ENCODE measurements around the gene GPC3. TPM values are rescaled to one million over a fixed set of nuclear protein-coding genes. Genes with fewer than 3 reads are reported as not detected.

Gene GPC3
- total and polyA plus RNA-seq, 5 donors from 2014 or later = 0.34 to 0.93 (median 0.44) TPM; not detected in 2

DNA sequence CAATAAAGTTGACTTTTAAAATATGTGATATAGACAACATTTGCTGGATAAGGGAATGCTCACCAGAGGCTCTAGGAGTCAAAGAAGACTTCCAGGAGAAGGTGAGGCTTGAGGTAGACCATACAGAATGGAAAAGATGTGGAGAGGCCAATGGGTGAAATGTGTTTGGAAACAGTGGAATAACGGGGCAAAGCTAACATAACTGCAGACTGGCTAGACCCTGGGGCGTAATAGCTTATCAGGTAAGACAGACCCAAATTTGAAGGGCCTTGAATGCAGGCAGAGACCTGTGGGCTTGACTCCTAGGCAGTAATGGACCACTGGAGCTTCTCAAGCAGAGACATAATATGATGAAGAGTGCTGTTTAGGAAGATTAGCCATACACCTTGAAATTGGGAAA is 25.4 kb downstream of the GPC3 start:
- Mint-ChIP-seq H3K36me3 (no peaks in the 10 kb centered on the region), H3K27ac (no peak overlapping the region), H3K4me1 (no peaks in the 10 kb centered on the region), H3K9me3 (peaks cover 0 to 2% (median 0%) of the 10 kb centered on the region in 7 donors), H3K4me3 (no peak overlapping the region), H3K27me3 (no peaks in the 10 kb centered on the region)
- Histone ChIP-seq H3K4me1 (ENCODE audit: control insufficient read depth, insufficient read depth, low read length, poor library complexity, severe bottlenecking) (no peaks in the 10 kb centered on the region), H3K4me3 (ENCODE audit: low read depth, low read length) (no peak overlapping the region), H3K9me3 (ENCODE audit: control insufficient read depth in 2 of 2, low read length in 2 of 2) (no peaks in the 10 kb centered on the region), H3K27me3 (ENCODE audit: control insufficient read depth, insufficient read depth, low read length) (no peaks in the 10 kb centered on the region), H3K36me3 (ENCODE audit: control insufficient read depth, insufficient read depth, low read length) (no peaks in the 10 kb centered on the region), H3K27ac (ENCODE audit: insufficient read depth, low read length, poor library complexity, severe bottlenecking) (no peak overlapping the region)
- ATAC-seq (ENCODE audit: low read depth in 2 of 2) (no peak), DNase-seq (no peak)

- Mint-ChIP-seq H3K4me3 (no peak overlapping the region), H3K27me3 (no peaks in the 10 kb centered on the region)
These were observed 26.3 kb downstream of the GPC3 start for GRCh38 chrX:133958997-133959688.

DNA sequence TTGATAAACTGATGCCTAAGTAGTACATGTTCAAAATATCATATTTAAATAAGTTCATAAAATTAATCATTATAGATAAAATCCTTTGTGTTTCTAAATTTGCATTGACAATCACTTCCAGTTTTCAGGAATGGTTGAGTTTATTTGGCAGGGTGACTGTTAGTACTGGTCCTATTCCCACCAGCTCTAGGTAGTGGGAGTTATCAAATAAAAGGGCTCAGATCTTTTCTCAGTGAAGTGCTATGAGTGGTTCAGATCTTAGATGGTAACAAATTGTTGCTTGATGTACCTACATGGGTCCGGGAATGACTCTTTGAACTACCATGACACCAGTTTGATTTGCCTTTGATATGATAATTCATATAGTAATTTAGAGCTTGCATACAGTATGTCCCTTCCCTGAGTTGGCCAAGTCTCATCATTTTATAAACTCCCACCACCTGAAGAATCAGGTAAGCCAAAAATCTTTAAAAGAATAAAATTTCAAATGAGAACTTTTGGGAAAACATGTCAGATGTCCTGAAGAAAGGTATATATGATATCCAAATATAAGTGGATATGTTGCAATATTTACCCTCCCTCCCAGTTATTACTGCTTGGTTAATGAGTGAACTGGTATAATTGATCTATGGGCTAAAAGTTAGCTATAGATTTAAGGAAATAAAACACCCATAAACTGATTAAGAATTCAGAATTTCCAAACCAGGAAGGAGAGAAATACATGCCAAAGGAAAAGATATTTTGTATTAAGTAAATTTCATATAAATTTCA is 28.6 kb downstream of the GPC3 start:
- H3K27me3 ChIP-seq (ENCODE audit: control insufficient read depth, insufficient read depth, low read length) = no peaks in the 10 kb centered on the region
- Mint-ChIP-seq H3K36me3 (no peaks in the 10 kb centered on the region), H3K4me1 (no peaks in the 10 kb centered on the region), H3K27ac (no peak overlapping the region), H3K9me3 (peaks cover 0 to 3% (median 0%) of the 10 kb centered on the region in 7 donors), H3K4me3 (no peak overlapping the region), H3K27me3 (peaks cover 4% of the 10 kb centered on the region)
- ATAC-seq (ENCODE audit: low read depth in 2 of 2) (no peak), DNase-seq (no peak)
- no peaks in the 10 kb centered on the region for H3K9me3 ChIP-seq (ENCODE audit: control insufficient read depth in 2 of 2, low read length in 2 of 2)
- H3K36me3 ChIP-seq (ENCODE audit: control insufficient read depth, insufficient read depth, low read length) = no peaks in the 10 kb centered on the region
- no peak overlapping the region for H3K4me3 ChIP-seq (ENCODE audit: low read depth, low read length)
- no peaks in the 10 kb centered on the region for H3K4me1 ChIP-seq (ENCODE audit: control insufficient read depth, insufficient read depth, low read length, poor library complexity, severe bottlenecking)
- H3K27ac ChIP-seq (ENCODE audit: insufficient read depth, low read length, poor library complexity, severe bottlenecking) = no peak overlapping the region

More at GRCh38 chrX:133958997-133959688, 26.3 kb downstream of the GPC3 start:
- no peaks in the 10 kb centered on the region for H3K27me3 ChIP-seq (ENCODE audit: control insufficient read depth, insufficient read depth, low read length)
- Mint-ChIP-seq H3K9me3 (peaks cover 0 to 2% (median 0%) of the 10 kb centered on the region in 7 donors), H3K4me1 (no peaks in the 10 kb centered on the region), H3K36me3 (no peaks in the 10 kb centered on the region), H3K27ac (no peak overlapping the region)
- no peaks in the 10 kb centered on the region for H3K36me3 ChIP-seq (ENCODE audit: control insufficient read depth, insufficient read depth, low read length)
- no peaks in the 10 kb centered on the region for H3K9me3 ChIP-seq (ENCODE audit: control insufficient read depth in 2 of 2, low read length in 2 of 2)
- no peak overlapping the region for H3K4me3 ChIP-seq (ENCODE audit: low read depth, low read length)
- ATAC-seq (ENCODE audit: low read depth in 2 of 2) (no peak), DNase-seq (no peak)
- H3K27ac ChIP-seq (ENCODE audit: insufficient read depth, low read length, poor library complexity, severe bottlenecking) = no peak overlapping the region
- H3K4me1 ChIP-seq (ENCODE audit: control insufficient read depth, insufficient read depth, low read length, poor library complexity, severe bottlenecking) = no peaks in the 10 kb centered on the region

DNA sequence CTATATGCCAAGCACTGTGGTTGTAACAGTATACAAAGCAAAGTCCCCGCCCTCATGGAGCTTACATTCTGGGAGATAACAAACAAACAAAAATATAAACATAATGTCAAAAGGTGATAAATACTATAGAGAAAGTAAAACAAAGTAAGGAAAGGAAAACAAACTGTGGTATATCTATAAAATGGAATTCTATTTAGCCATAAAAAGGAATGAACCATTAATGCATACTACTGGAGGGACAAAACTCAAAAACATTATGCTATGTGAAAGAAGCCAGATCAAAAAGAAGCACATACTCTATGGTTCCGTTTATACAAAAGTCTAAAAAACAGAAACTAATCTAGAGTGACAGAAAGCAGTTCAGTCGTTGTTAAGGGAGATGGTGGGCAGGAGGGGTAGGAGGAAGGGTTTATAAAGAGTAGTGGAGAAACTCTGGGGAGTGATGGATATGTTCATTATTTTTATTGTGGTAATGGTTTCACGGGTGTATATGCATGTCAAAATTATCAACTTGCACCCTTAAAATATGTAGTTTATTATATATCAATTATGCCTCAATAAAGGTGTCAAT is 31.5 kb downstream of the GPC3 start:
- no peak for ATAC-seq (ENCODE audit: low read depth in 2 of 2)
- Histone ChIP-seq H3K4me1 (ENCODE audit: control insufficient read depth, insufficient read depth, low read length, poor library complexity, severe bottlenecking) (no peaks in the 10 kb centered on the region), H3K27ac (ENCODE audit: insufficient read depth, low read length, poor library complexity, severe bottlenecking) (no peak overlapping the region), H3K9me3 (ENCODE audit: control insufficient read depth in 2 of 2, low read length in 2 of 2) (no peaks in the 10 kb centered on the region), H3K4me3 (ENCODE audit: low read depth, low read length) (no peak overlapping the region), H3K36me3 (ENCODE audit: control insufficient read depth, insufficient read depth, low read length) (no peaks in the 10 kb centered on the region), H3K27me3 (ENCODE audit: control insufficient read depth, insufficient read depth, low read length) (no peaks in the 10 kb centered on the region)
- Mint-ChIP-seq H3K27ac (no peak overlapping the region), H3K9me3 (peaks cover 0 to 3% (median 0%) of the 10 kb centered on the region in 7 donors), H3K27me3 (peaks cover 4% of the 10 kb centered on the region), H3K36me3 (no peaks in the 10 kb centered on the region), H3K4me1 (no peaks in the 10 kb centered on the region), H3K4me3 (no peak overlapping the region)
- DNase-seq = no peak

DNA sequence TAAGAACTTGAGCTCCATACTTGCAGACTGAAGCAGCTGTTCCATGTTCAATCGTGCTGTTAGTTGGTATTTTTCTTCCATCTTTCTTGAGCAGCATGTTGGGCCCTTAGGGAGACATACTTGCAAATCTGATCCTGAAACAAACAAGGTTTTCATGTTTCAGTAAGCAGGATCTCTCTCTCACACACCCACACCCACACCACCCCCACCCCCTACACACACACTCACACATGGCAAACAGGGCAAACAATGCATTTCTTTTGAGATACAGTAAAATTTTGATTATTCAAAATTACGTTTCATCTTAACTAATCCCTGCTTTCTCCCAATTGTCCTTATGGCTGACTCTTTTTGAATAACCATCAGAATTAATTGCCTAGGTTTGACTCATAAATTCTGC is 32.3 kb downstream of the GPC3 start:
- no peak overlapping the region for H3K4me3 Mint-ChIP-seq

DNA sequence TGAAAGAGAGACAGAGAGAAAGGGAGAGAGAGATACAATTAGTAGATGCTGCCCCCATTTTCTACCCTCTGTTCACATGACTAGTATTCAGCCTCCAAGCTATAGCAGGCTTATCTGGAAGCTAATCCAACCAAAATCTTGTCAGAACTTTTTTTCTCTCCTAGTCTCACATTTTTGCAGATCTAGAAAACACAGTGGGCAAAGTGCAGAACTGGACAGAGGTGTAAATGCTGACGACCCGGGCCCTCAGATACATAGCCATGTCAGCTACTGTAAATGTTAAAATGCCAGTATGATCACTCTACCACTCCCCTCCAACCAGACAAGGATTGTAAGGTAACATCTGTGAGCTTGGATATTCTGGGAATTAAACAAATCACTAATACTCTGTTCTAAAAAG is 34.3 kb downstream of the GPC3 start:
- Mint-ChIP-seq H3K4me3 (no peak overlapping the region), H3K36me3 (no peaks in the 10 kb centered on the region), H3K9me3 (peaks cover 0 to 3% (median 0%) of the 10 kb centered on the region in 7 donors), H3K27ac (no peak overlapping the region), H3K4me1 (no peaks in the 10 kb centered on the region), H3K27me3 (peaks cover 7% of the 10 kb centered on the region)
- Histone ChIP-seq H3K9me3 (ENCODE audit: control insufficient read depth in 2 of 2, low read length in 2 of 2) (no peaks in the 10 kb centered on the region), H3K27me3 (ENCODE audit: control insufficient read depth, insufficient read depth, low read length) (no peaks in the 10 kb centered on the region), H3K4me1 (ENCODE audit: control insufficient read depth, insufficient read depth, low read length, poor library complexity, severe bottlenecking) (no peaks in the 10 kb centered on the region), H3K36me3 (ENCODE audit: control insufficient read depth, insufficient read depth, low read length) (no peaks in the 10 kb centered on the region), H3K4me3 (ENCODE audit: low read depth, low read length) (no peak overlapping the region), H3K27ac (ENCODE audit: insufficient read depth, low read length, poor library complexity, severe bottlenecking) (no peak overlapping the region)
- ATAC-seq (ENCODE audit: low read depth in 2 of 2) (no peak), DNase-seq (no peak)

More for the DNA sequence above, 32.3 kb downstream of the GPC3 start:
- no peak overlapping the region for H3K27ac ChIP-seq (ENCODE audit: insufficient read depth, low read length, poor library complexity, severe bottlenecking)
- Mint-ChIP-seq H3K4me1 (no peaks in the 10 kb centered on the region), H3K27ac (no peak overlapping the region), H3K9me3 (peaks cover 0 to 3% (median 0%) of the 10 kb centered on the region in 7 donors), H3K36me3 (no peaks in the 10 kb centered on the region), H3K27me3 (peaks cover 4% of the 10 kb centered on the region)
- no peaks in the 10 kb centered on the region for H3K9me3 ChIP-seq (ENCODE audit: control insufficient read depth in 2 of 2, low read length in 2 of 2)
- ATAC-seq (ENCODE audit: low read depth in 2 of 2) (no peak), DNase-seq (no peak)
- H3K36me3 ChIP-seq (ENCODE audit: control insufficient read depth, insufficient read depth, low read length) = no peaks in the 10 kb centered on the region
- H3K4me1 ChIP-seq (ENCODE audit: control insufficient read depth, insufficient read depth, low read length, poor library complexity, severe bottlenecking) = no peaks in the 10 kb centered on the region
- H3K4me3 ChIP-seq (ENCODE audit: low read depth, low read length) = no peak overlapping the region
- H3K27me3 ChIP-seq (ENCODE audit: control insufficient read depth, insufficient read depth, low read length) = no peaks in the 10 kb centered on the region

- Histone ChIP-seq H3K27me3 (ENCODE audit: control insufficient read depth, insufficient read depth, low read length) (no peaks in the 10 kb centered on the region), H3K9me3 (ENCODE audit: control insufficient read depth in 2 of 2, low read length in 2 of 2) (no peaks in the 10 kb centered on the region), H3K4me3 (ENCODE audit: low read depth, low read length) (no peak overlapping the region), H3K27ac (ENCODE audit: insufficient read depth, low read length, poor library complexity, severe bottlenecking) (no peak overlapping the region), H3K4me1 (ENCODE audit: control insufficient read depth, insufficient read depth, low read length, poor library complexity, severe bottlenecking) (no peaks in the 10 kb centered on the region), H3K36me3 (ENCODE audit: control insufficient read depth, insufficient read depth, low read length) (no peaks in the 10 kb centered on the region)
- H3K27ac Mint-ChIP-seq = no peak overlapping the region
- no peak for DNase-seq
- no peak for ATAC-seq (ENCODE audit: low read depth in 2 of 2)
- no peaks in the 10 kb centered on the region for H3K4me1 Mint-ChIP-seq
- no peaks in the 10 kb centered on the region for H3K36me3 Mint-ChIP-seq
- peaks cover 0 to 3% (median 0%) of the 10 kb centered on the region in 7 donors for H3K9me3 Mint-ChIP-seq
- H3K4me3 Mint-ChIP-seq = no peak overlapping the region
- H3K27me3 Mint-ChIP-seq = peaks cover 7% of the 10 kb centered on the region
These were observed 35.2 kb downstream of the GPC3 start for GRCh38 chrX:133950214-133950613.
